Ecto neural progenitor cell (in vitro differentiated cells): ENCODE data around the gene IMMP2L.

Source experiments
- DNase-seq: peaks from one replicate; pipeline ENCODE4 v3.0.0-alpha.2; 2018; ENCODE audit warnings: low spot score

The IMMP2L gene

DNA sequence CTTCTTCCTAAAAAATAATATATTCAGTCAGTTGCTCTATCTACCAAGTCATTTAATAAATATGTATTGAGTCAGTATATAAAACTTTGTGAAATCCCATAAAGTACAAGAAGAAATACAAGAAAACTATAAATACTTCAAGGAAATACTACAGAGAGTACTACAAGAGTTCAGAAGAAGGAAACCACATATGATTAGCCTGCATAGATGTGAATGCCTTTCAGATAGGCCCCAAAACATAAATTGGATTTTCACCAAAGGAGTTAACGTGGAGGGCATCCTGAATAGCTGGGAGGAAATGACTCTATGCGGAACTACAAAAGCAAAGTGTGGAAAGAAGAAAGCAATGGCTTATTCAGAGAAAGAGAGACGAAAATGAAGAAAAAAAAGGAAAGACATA lies 351.3 kb downstream of the IMMP2L start:
- DNase-seq, result no peak

DNA sequence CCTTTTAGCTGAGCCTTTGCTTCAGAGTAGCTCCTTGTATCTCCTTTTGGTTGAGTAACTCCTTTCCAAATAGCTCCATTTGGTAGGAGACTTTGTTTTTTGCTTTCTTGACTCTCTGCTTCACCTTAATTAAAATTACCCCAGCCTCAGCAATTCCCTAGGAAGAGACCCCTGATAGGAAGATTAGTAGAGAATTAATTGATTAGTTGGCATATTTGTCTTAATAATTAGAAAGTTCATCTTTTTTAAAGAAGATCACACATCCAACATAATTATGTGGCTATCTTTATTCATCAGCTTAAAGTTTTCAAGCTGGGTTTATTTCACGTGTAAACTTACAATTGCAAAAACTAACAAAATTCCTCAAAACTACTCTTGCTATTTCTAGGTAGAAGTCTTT lies 352.2 kb downstream of the IMMP2L start:
- no peak for DNase-seq

DNA sequence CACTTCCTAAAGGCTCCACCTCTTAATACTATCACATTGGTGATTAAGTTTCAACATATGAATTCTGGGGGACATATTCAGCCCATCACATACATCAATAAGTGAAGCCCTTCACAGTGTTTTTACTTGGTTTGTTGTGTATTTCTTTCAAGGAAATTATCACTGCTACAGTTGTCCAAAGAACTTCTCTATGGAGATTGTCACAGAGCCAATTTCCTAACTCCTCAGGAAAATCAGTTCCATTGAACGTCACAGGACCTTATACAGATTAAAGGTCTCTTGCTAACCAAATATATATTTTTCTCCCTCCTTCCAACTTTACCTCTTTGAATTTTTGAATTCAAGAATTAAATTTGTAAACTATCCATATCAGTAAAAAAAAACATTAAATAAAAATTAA lies 357.0 kb downstream of the IMMP2L start:
- DNase-seq, result no peak

DNA sequence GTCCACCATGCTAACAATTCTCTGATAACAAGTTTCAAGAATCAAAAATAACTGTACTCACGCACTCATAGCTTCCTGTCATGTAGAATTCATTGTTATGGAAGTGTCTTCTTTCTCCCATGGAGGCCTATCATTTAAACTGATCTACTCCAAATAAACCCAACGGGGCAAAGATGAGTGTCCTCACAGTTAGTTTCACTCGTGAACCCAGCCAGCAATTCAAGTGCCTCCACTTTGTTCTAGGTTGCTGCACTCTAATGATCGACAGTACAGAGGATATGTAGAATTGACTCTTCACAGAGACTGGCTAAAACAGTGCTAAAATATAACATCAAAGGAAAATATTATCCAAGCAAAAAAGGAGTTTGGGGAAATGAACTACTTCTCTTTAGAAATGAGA lies 360.0 kb downstream of the IMMP2L start:
- no peak for DNase-seq

DNA sequence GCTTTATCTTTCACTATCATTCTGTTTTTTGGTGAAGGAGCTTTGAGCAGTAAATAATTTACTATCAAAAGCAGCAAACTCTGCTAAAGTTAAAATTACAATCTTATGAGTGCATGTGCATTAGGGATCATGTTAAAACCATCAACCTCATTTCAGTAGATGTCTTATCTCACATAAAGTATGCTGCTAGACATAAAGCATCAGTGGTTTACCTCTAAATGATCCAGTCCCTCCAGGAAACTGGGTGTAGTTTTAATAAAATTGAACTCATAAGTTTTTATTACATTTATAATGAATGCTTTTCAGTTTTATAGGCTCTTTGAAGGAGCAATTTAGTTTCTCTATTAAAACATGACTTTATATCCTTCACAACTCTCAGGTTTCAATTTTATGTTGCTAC lies 362.6 kb downstream of the IMMP2L start:
- no peak for DNase-seq

DNA sequence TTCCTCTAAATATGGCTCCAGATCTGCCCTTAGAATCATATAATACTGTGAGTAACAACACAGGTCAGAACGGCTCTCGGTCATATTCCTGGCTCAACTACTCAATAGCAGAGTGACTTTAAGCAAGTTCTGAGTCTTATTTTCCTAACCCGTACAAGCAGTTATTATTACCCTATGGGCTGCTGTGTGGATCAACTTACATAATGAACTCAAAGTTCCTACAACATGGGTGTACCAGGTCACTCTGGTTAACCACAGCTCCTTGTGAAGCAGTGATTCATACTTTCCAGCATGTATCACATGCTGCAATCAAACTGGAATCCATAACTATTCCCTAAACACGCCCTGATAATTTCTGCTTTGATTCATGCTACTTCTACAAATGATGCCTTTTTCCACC lies 364.0 kb downstream of the IMMP2L start:
- no peak for DNase-seq

DNA sequence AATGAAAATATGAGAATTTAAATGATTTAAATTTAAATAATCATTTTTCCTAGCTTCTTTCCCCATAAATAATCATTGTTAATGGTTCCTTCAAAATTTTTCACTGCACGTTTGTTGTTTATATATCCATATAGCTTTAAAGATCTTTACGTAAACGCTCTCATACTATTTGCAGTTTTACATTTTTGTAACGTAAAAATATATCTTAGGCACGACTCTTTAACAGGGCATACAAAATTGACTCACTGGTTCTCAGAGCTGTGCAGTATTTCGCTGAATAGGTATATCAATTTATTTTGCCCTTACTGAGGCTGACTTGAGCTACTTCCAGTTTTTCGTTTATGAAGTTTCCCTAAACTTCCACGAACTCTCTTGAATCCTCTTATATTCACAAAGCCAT lies 365.6 kb downstream of the IMMP2L start:
- DNase-seq, result no peak

DNA sequence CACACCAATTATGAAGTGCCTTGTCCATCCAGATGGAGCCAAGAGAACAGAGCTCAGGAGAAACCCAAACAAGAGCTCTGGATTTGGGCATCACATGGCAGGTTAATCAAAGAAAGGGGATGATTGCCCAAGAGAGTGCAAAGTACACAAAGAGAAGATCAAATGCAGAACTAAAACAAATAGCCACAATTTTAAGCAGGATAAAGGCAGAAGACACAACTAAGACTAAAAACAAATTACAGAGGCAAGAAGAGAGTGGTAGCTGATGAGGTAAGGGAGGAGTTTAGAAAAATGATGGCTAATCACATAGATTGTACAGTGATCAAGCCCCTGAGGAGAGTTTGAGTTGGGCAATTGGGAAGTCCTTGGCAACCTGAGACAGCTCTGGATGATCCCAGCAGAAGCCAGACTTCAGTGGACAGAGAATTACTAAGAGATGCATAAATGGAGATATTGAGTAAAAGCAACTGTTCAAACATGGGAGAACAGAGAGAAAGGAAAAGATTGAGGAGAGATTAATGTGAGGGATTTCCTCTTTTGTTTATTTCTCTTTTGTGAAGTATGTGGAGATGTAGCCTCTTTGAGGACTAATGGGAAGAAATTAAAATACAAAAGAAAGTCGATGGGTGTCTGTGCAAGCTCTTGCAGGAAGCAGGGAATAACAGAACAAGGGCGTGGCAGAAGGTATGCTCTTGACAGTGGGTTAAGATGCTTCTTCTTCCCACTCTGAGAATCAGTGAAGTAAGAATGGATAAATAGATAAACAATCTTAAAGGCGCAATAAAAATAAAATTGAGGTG lies 369.5 kb downstream of the IMMP2L start:
- no peak for DNase-seq

DNA sequence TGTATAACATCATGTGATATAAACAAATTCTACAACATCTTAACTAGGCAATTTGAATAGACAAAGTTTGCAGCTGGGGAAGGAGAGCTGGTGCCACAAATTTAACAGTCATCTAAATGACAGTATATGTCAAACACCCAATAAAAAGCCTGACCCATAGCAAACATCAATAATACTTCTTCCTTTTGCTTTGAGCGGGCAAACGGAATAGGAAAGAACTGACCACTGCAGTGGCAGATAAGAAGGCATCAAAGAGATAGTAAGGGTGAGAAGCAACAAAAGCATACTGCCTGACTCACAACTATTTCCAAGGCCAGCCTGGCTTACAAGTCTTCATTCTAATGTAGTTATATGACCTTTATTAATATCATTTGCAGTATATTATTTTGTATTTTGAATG lies 371.5 kb downstream of the IMMP2L start:
- no peak for DNase-seq

DNA sequence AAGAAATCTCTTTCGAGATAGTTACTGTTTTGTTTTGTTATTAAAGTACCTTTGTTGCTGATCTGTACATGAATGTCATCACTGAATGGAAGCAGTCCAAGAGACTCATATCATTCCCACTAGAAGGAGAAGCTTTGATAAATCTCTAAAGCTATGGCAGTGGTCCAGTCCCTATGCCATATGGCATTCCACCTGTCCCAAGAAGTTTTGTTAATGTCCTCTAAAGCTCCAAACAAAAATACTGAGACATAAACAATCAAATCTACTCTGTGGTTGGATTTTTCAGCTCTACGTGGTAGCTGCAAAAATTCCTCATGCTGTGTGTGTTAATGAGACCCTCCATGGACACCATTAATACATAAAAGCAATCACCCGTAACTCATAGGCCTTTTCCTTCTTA lies 377.3 kb downstream of the IMMP2L start:
- DNase-seq, result no peak

DNA sequence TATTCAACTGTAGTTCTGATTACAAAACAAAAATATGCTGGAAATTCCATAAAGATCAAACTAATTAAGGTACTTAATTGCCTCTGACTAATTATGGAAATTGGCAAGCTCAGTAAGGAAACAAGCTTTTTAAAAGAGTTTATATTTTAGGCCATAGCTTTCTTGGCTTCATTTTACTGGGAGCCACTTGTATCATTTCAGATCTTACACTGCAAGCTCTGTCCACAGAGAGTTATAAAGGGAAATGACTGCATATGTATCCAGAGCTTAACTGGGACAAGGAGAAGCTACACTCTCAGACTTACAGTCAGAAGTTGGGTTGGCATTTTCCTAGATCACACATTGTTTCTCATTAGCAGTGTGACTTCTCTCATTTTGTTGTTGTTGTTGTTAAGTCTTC lies 379.0 kb downstream of the IMMP2L start:
- DNase-seq, result no peak

DNA sequence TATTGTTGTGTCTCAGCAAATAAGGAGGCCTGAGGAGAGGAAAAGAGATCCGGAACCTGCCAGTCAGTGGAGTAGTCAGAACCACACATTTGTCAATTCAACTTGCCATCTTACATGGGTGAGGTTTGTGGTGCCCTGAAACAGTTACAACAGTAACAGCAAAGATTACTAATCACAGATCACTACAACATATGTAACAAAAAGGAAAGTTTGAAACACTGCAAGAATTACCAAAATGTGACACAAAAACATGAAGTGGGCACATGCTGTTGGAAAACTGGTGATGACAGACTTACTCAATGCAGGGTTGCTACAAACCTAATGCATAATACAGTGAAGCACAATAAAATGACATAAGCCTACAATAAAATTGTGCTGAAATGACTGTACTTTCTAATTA lies 382.0 kb downstream of the IMMP2L start:
- DNase-seq, result no peak

DNA sequence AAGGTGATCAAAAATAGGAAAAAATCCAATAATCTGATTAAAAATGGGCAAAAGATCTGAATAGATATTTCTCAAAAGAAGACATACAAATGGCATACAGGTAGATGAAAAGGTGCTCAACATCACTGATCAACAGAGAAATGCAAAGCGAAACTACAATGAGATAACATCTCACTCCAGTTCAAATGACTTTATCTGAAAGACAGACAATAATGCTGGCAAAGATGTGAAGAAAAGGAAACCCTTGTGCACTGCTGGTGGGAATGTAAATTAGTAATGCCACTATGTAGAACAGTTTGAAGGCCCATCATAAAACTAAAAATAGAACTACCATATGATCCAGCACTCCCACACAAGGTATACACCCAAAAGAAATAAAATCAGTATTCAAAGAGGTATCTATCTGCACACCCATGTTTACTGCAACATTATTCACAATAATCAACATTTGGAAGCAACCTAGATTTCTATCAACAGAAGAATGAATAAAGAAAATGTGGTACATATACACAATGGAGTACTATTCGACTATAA lies 386.3 kb downstream of the IMMP2L start:
- no peak for DNase-seq

DNA sequence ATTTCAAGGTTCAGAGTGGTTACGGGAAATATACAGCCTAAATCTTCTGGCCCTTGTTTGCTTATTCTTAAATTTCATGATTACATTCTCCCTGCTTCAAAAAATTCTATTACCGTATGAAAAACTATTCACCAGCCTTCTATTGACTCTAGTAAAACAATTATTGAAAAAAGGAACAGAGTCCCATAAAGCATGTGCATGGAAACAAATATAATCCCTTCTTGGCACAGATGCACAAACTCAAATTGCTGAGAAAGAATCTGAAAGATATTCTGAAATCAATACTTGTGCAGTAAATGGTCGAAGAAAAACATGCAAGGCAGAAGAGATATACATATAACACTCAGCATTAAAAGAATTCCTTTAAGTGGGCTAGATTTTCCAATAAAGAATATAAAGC lies 387.8 kb downstream of the IMMP2L start:
- no peak for DNase-seq

DNA sequence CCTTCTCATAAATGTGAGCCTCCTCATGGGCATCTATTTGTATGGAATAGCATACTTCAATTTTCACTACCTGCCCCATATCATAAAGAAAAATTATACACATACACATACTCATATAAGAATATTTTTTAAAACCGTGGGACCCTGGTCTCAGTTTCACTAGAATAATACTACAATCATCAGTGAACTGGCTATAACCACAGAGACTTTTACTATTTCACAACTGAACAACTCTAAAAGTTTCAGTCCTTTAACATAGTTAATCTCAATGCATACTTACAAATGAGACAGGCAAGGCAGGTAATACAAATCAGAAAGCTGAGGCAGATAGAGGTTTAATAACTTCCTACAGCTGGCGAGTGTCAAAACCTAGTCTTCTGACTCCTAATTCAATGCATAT lies 388.3 kb downstream of the IMMP2L start:
- DNase-seq, result no peak

DNA sequence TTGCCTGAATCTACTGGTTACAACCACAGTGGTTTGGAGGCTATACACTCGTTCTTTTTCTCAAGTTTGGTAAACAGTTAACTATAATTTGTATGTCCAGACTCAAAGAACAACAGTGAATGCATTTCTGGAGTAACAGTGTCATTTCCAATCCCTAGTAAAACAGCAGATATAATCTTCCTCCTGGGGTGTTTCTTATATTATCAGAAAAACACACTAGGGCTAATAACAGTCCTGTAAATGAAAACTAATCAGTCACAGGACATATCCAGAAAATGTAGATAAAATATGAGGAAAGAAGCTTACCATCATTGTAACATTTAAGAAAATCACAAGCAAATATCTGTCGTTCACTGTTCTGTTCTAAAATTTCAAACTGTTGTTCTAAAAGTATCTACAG lies 388.8 kb downstream of the IMMP2L start:
- DNase-seq, result no peak

DNA sequence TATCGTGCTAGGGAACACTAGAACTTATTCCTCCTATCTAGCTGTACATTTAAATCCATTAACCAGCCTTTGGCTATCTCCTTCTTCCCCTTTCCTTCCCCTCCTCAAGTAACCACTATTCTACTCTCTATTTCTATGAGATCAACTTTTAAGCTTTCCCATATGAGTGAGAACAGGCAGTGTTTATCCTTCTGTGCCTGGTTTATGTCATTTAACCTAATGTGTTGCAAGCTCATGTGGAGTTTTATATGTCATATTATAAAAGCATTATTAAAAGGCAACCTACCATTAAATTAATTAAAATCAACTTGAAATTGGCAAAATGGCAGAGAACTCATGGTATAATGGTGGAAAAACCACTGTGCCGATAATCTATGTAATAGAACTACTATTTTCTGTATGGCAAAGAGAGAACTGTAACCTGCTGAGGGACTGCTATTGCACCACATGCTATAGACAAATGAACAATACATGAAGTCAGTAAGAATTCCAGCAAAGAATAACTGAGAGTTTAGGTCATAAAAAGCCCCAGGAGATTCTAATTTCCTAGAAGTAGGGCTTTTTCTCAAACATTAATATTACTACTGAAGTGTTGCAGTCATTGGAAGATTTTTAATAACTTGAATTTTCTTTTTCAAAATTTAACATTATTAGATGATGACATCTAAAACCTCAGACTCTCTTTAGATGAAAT lies 389.6 kb downstream of the IMMP2L start:
- no peak for DNase-seq

DNA sequence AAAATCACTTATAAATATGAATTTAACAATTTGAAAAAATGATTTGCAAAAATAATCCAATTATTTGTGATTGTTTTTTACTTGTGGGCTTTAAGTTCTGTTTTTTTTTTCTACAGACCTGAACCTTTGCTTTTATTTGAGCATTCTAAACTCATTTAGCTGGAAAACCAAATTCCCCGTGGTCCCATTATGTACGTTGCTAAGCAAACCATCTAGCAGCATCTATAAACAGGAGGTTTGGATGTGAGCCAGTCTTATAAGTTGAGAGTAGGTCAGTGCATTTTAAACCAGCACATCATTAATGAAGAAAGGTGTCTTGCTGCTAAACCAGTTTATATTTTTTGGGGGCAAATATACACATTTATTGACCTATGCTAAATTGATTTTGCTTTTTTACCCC lies 394.1 kb downstream of the IMMP2L start:
- no peak for DNase-seq

DNA sequence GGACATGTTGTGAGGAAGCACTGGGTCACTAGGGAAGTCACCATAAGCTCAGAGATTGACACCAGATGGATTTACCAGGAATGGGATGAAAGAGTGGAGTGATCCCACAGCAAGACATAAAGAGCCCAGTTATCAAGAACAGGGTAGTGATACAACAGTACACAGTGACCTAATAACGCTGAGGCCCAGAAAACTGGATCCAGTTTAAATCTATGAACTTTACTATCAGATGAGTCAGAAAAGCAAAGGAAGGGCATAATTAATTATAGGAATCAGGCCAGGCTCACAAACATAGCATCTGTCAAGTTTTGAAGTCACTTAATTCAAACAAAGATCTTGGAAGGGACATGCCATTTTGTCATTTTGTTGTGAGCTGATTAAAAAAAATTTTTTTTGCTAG lies 397.9 kb downstream of the IMMP2L start:
- no peak for DNase-seq

DNA sequence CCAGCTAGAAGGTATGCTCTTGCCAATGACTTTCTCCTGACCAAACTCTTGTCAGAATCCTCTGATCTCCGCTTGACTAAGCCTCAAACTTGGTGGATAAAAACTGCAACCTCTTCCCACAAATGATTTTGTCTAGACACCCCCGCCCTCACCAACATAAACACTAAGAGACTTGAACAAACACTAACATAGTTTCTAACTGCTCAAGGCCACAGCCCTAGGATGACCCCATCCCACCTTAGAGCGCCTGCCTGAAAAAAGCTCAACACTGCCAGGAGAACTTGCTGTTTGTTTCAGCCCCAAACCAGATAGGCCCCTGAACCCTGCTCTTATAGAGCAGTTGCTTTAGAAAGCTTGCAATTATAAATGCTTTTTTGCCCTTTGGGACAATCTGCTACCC lies 399.6 kb downstream of the IMMP2L start:
- DNase-seq, result no peak

DNA sequence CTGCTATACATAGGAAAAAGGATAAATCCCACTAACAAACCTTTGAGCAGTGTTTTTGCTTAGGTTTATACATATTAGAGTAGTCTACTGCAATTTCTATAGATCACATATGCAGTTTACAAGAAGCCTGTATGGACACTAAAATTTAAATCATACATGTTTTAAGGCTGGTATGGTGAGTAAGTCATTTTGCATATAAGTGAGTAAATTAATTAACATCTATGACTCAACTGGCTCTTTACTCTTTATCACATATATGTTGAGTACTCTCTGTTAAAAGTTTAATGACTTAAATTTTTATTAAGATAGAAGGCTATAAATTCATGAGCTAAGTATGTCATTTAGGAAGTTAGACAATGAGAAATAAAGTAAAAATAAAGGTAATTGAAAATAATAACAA lies 402.0 kb downstream of the IMMP2L start:
- DNase-seq, result no peak

DNA sequence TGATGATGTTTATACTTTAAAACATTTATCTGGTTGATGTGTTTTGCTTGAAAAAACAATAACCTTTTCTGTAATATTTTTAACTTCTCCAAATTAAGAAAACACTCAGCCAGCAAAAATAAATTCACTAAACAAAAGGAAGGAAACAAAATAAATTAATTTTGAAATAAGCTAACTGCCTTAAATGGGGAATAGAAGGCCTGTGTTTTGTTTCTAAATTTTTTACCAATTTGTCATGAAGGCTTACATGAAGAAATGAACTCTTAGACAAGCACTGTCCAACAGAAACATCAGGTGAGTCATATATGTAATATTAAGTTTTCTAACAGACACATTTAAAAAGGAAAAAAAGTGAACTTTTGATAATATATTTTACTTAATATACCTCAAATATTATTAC lies 402.9 kb downstream of the IMMP2L start:
- no peak for DNase-seq

DNA sequence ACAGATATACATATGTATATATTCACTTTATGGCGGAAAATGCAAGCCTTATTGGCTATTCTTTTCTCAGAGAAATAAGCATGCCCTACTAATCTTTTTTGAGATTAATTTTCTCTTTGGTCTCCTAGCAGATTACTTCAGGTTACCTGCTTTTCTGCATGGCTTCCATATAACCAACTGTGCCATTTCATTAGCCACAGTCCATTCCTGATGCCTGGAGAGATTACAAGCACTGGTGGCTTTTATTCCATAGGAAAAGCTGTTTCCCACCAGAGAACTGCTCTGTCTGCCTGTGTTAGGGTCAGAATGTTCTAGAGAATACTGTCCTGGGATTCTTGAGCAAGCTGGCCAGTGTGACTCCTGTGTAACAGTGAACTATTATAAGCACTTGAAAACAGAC lies 411.6 kb downstream of the IMMP2L start:
- no peak for DNase-seq
